Stimulated activated CD4-positive, alpha-beta T cell treated with anti-CD3 and anti-CD28 coated beads, Interleukin-4, amount 100 ng/mL, for 4 hours (primary cell): ENCODE data around the gene ZNF280D.
"Not testable (repeated sequence)": the region's sequence is repeated elsewhere in the genome, so short reads cannot be mapped to it uniquely, and the experiment has no call there.

Source experiments
- DNase-seq, 2 experiments: peaks; one replicate each; pipeline ENCODE4 v3.0.0-alpha.2; 2020

Gene ZNF280D

GRCh38 chr15:56715220-56715619 is 18.1 kb downstream of the ZNF280D start:
- DNase-seq: no peak

- not testable (repeated sequence) for DNase-seq
Observed at GRCh38 chr15:56709502-56709901, 23.8 kb downstream of the ZNF280D start.

GRCh38 chr15:56699743-56700142 is 33.6 kb downstream of the ZNF280D start:
- no peak for DNase-seq

GRCh38 chr15:56698270-56698669 is 35.0 kb downstream of the ZNF280D start:
- no peak for DNase-seq

GRCh38 chr15:56693761-56694160 is 39.5 kb downstream of the ZNF280D start:
- no peak for DNase-seq

- no peak for DNase-seq
Observed at GRCh38 chr15:56690733-56691132, 42.6 kb downstream of the ZNF280D start.

GRCh38 chr15:56683908-56684307 is 49.4 kb downstream of the ZNF280D start:
- no peak for DNase-seq

GRCh38 chr15:56681113-56681512 is 52.2 kb downstream of the ZNF280D start:
- DNase-seq: no peak

- DNase-seq: no peak
Observed at GRCh38 chr15:56679225-56679624, 54.1 kb downstream of the ZNF280D start.

GRCh38 chr15:56678571-56678970 is 54.7 kb downstream of the ZNF280D start:
- DNase-seq: no peak

GRCh38 chr15:56677271-56677670 is 56.0 kb downstream of the ZNF280D start:
- DNase-seq: no peak

GRCh38 chr15:56675930-56676329 is 57.4 kb downstream of the ZNF280D start:
- DNase-seq: no peak

GRCh38 chr15:56674857-56675256 is 58.5 kb downstream of the ZNF280D start:
- DNase-seq: no peak

GRCh38 chr15:56672721-56673120 is 60.6 kb downstream of the ZNF280D start:
- DNase-seq: no peak

GRCh38 chr15:56667517-56667916 is 65.8 kb downstream of the ZNF280D start:
- no peak for DNase-seq

- DNase-seq: no peak
Observed at GRCh38 chr15:56660943-56661342, 72.4 kb downstream of the ZNF280D start.

GRCh38 chr15:56659197-56659596 is 74.1 kb downstream of the ZNF280D start:
- DNase-seq: no peak

- DNase-seq: no peak
Observed at GRCh38 chr15:56654624-56655023, 78.7 kb downstream of the ZNF280D start.

GRCh38 chr15:56654216-56654615 is 79.1 kb downstream of the ZNF280D start:
- DNase-seq: no peak

GRCh38 chr15:56653787-56654186 is 79.5 kb downstream of the ZNF280D start:
- DNase-seq: no peak

- DNase-seq: no peak
Observed at GRCh38 chr15:56653107-56653506, 80.2 kb downstream of the ZNF280D start.

GRCh38 chr15:56648311-56648710 is 85.0 kb downstream of the ZNF280D start:
- DNase-seq: no peak

GRCh38 chr15:56640549-56640948 is 92.8 kb downstream of the ZNF280D start:
- DNase-seq: no peak

GRCh38 chr15:56640127-56640526 is 93.2 kb downstream of the ZNF280D start:
- DNase-seq: no peak

GRCh38 chr15:56639631-56640030 is 93.7 kb downstream of the ZNF280D start:
- DNase-seq: no peak

GRCh38 chr15:56631765-56632164 is 101.5 kb downstream of the ZNF280D start:
- no peak for DNase-seq
